Transverse colon (tissue), 4 donors: ENCODE results near the gene LGI4. TPM values are rescaled to one million over a fixed set of nuclear protein-coding genes. Genes with fewer than 3 reads are reported as not detected.

ENCODE experiments used
- DNase-seq: peaks from one replicate; pipeline ENCODE4 v3.0.0-alpha.2; 2019
- H3K27ac ChIP-seq, 4 donors: fragments of 200-600 bp; sonication (generic); 2 replicates each; pipeline ENCODE4 v1.5.1; 2016 to 2018; ENCODE audit warnings: inconsistent platforms in 4 of 4
- H3K27me3 ChIP-seq: fragments of 200-600 bp; sonication (generic); 2 replicates; pipeline ENCODE4 v1.5.1; 2017; ENCODE audit warnings: inconsistent platforms
- H3K36me3 ChIP-seq, 4 donors: fragments of 200-600 bp; sonication (generic); 2 replicates each; pipeline ENCODE4 v1.5.1; 2017 to 2019; ENCODE audit warnings: inconsistent platforms in 4 of 4
- H3K4me1 ChIP-seq, 4 donors: fragments of 200-600 bp; sonication (generic); 2 replicates each; pipeline ENCODE4 v1.5.1; 2017 to 2020; ENCODE audit warnings: inconsistent platforms in 4 of 4
- H3K4me3 ChIP-seq, 4 donors: fragments of 200-600 bp; sonication (generic); 1 replicate in 1 of 4; 2 replicates in 3 of 4; pipeline versions ENCODE4 v1.5.1 to v1.6.1; 2017 to 2019; ENCODE audit warnings: inconsistent platforms in 4 of 4
- H3K9me3 ChIP-seq, 2 donors: fragments of 200-600 bp; sonication (generic); 2 replicates each; pipeline ENCODE4 v1.5.1; 2017 to 2019; ENCODE audit warnings: inconsistent platforms in 2 of 2
- EP300 ChIP-seq: sonication (generic); formaldehyde crosslinking; IDR thresholded peaks from one replicate; pipeline ENCODE4 v1.6.1; 2017; ENCODE audit warnings: antibody characterized with exemption, low read depth
- POLR2A ChIP-seq: fragments of 450-650 bp; IDR thresholded peaks from one replicate; pipeline ENCODE4 v1.6.1; 2016; ENCODE audit warnings: antibody characterized with exemption, mild to moderate bottlenecking, moderate library complexity
- POLR2AphosphoS5 ChIP-seq, 3 donors: sonication (generic); formaldehyde crosslinking; IDR thresholded peaks; one replicate each; pipeline ENCODE4 v1.6.1; 2016; ENCODE audit warnings: antibody characterized with exemption in 3 of 3
- WGBS, 2 donors: methylation state at CpG; one replicate each; pipeline ENCODE4 v1.1.5; 2018; ENCODE audit warnings: low coverage in 1 of 2; 5-methylcytosine and 5-hydroxymethylcytosine counted together
- in situ Hi-C, 4 donors: fragments of 200-750 bp; cut with MboI; loops; one replicate each; pipeline versions ENCODE4 v1.15.0 to v1.15.1; 2017; ENCODE audit warnings: low sequenced_read_pairs in 3 of 4, low pct_ligation_motif_present in 1 of 4, low pct_unique_long_range_greater_than_20kb in 1 of 4
- intact Hi-C: fragments of 100-400 bp; cut with DNase I; formaldehyde crosslinking; loops from one replicate; pipeline ENCODE4 v1.15.1; 2023; ENCODE audit warnings: low total_unique reads
- total RNA-seq, 4 donors: library from RNA; depleted of rRNA; stranded (reverse); fragments of >200 nt; gene quantifications; one replicate each; pipeline ENCODE4 v1.1.0, GENCODE V29; 2016
- TF ChIP-seq, protein P1 (sequence below), 5 experiments: fragments of 200-600 bp in 3 of 5; fragments of 450-650 bp in 2 of 5; sonication (generic) in 3 of 5; IDR thresholded peaks; 1 replicate in 2 of 5; 2 replicates in 3 of 5; pipeline ENCODE4 v1.5.1; 2016 to 2017; ENCODE audit warnings: antibody characterized with exemption in 5 of 5, inconsistent platforms in 3 of 5, mild to moderate bottlenecking in 2 of 5, moderate library complexity in 1 of 5

Gene LGI4
- total RNA-seq: 10 to 100 TPM in 3 of 4 donors, 1 to 10 TPM in 1; 9.8 to 71.8 (median 25.9) TPM

- TF ChIP-seq POLR2A: no peak
- no peak for TF ChIP-seq POLR2AphosphoS5 (IDR thresholded peaks at IDR 0.05)
- TF ChIP-seq, protein P1, sequence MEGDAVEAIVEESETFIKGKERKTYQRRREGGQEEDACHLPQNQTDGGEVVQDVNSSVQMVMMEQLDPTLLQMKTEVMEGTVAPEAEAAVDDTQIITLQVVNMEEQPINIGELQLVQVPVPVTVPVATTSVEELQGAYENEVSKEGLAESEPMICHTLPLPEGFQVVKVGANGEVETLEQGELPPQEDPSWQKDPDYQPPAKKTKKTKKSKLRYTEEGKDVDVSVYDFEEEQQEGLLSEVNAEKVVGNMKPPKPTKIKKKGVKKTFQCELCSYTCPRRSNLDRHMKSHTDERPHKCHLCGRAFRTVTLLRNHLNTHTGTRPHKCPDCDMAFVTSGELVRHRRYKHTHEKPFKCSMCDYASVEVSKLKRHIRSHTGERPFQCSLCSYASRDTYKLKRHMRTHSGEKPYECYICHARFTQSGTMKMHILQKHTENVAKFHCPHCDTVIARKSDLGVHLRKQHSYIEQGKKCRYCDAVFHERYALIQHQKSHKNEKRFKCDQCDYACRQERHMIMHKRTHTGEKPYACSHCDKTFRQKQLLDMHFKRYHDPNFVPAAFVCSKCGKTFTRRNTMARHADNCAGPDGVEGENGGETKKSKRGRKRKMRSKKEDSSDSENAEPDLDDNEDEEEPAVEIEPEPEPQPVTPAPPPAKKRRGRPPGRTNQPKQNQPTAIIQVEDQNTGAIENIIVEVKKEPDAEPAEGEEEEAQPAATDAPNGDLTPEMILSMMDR (IDR thresholded peaks at IDR 0.05): no peak
- no peak for TF ChIP-seq EP300
Measured at GRCh38 chr19:35134601-35135242, at the start of gene LGI4. Gene LGI4 (minus strand): TSS chr19:35135059. CDS start chr19:35134680, 379 bp downstream.

DNA sequence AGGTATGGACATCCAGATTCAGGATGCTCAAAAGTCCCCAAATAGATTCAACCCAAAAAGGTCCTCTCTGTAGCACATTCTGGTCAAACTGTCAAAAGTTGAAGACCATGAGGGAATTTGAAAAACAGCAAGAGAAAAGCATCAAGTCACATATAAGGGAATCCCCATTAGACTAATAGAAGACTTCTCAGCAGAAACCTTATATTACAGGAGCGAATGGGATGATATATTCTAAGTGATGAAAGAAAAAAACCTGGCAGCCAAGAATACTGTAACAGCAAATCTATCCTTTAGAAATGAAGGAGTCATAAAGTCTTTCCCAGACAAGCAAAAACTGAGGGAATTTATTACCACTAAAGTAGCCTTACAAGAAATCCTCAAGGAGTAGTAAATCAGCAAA lies 49.4 kb upstream of the LGI4 start:
- Histone ChIP-seq H3K36me3 (no peaks in the 10 kb centered on the region), H3K4me3 (no peak overlapping the region), H3K4me1 (no peaks in the 10 kb centered on the region), H3K27ac (no peak overlapping the region), H3K27me3 (peaks cover 3% of the 10 kb centered on the region), H3K9me3 (no peaks in the 10 kb centered on the region)
- no peak for DNase-seq
- in situ Hi-C loops: no loop called here
- intact Hi-C loops: no loop called here
- 83 to 86% methylated on average over 1 of the region's 1 CpG for WGBS, 2 donors
- no peak for TF ChIP-seq EP300
- TF ChIP-seq POLR2A: no peak
- TF ChIP-seq, protein P1 (IDR thresholded peaks at IDR 0.05): no peak
- no peak for TF ChIP-seq POLR2AphosphoS5 (IDR thresholded peaks at IDR 0.05)

More at GRCh38 chr19:35134601-35135242, at the start of gene LGI4:
- WGBS, 2 donors: 68% methylated on average over 15 of the region's 15 CpGs; no CpG with 5 or more reads in 1 of the 2 donors
- intact Hi-C loops (no loop called here), in situ Hi-C loops (no loop called here)
- Histone ChIP-seq H3K4me3 (peak within 1 kb of the TSS in 1 of 4 donors; percentile 15), H3K27me3 (no peaks in the 10 kb centered on the region), H3K9me3 (no peaks in the 10 kb centered on the region), H3K27ac (peak within 1 kb of the TSS; percentile 55 to 91 (median 76)), H3K36me3 (no peaks in the 10 kb centered on the region), H3K4me1 (peaks cover 18 to 53% (median 34%) of the 10 kb centered on the region in 4 donors)
- DNase-seq: no peak

DNA sequence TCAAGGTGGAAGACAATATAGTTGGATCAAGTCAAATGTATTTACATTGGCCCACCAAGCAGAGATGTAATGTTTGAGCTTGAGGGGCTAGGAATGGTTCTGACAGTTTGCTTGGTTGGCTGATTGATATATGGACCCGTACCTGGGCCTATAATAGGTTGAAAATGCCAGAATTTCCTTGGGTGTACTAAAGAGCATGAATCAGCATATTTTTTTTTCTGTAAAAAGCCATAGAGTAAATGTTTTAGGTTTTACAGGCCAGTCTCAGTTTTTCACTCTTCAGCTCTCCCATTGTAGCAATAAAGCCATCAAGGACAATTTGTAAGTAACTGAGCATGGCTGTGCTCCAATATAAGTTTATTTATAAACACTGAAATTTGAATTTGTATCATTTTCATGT lies 46.5 kb upstream of the LGI4 start:
- no peaks in the 10 kb centered on the region for H3K36me3 ChIP-seq
- intact Hi-C loops (no loop called here), in situ Hi-C loops (no loop called here)
- no peaks in the 10 kb centered on the region for H3K27me3 ChIP-seq
- WGBS, 2 donors: 85 to 91% methylated on average over 1 of the region's 1 CpG
- no peaks in the 10 kb centered on the region for H3K4me1 ChIP-seq
- H3K27ac ChIP-seq: no peak overlapping the region
- DNase-seq: no peak
- H3K4me3 ChIP-seq: no peak overlapping the region
- no peaks in the 10 kb centered on the region for H3K9me3 ChIP-seq
- TF ChIP-seq POLR2A: no peak
- TF ChIP-seq EP300: no peak
- TF ChIP-seq POLR2AphosphoS5 (IDR thresholded peaks at IDR 0.05): no peak
- TF ChIP-seq, protein P1 (IDR thresholded peaks at IDR 0.05): no peak

- no peaks in the 10 kb centered on the region for H3K27me3 ChIP-seq
- DNase-seq: no peak
- WGBS, 2 donors: 77% methylated on average over 3 of the region's 3 CpGs; no CpG with 5 or more reads in 1 of the 2 donors
- no peaks in the 10 kb centered on the region for H3K36me3 ChIP-seq
- H3K9me3 ChIP-seq: no peaks in the 10 kb centered on the region
- no peak overlapping the region for H3K4me3 ChIP-seq
- TF ChIP-seq, protein P1 (IDR thresholded peaks at IDR 0.05): no peak
- no peak for TF ChIP-seq POLR2A
- no peak for TF ChIP-seq POLR2AphosphoS5 (IDR thresholded peaks at IDR 0.05)
- TF ChIP-seq EP300: no peak
- intact Hi-C loops: no loop called here
- in situ Hi-C loops: no loop called here
- no peak overlapping the region for H3K27ac ChIP-seq
- H3K4me1 ChIP-seq: no peaks in the 10 kb centered on the region
Measured at GRCh38 chr19:35179830-35180229, 45.0 kb upstream of the LGI4 start.
